NCI-H748 treated with DMSO at 0.1 percent for 48 hours (cell line): ENCODE measurements around the gene C1orf116.
A peak's percentile ranks its signal among the peaks of the same experiment; 100 is the strongest.

Experiments
- DNase-seq: peaks from one replicate; lab custom pipeline; 2025; lab: John Stamatoyannopoulos, UW

Gene C1orf116

GRCh38 chr1:207019661-207020060, 12.9 kb downstream of the C1orf116 start:
- DNase-seq: no peak

- no peak for DNase-seq
Measured at GRCh38 chr1:207019161-207019560, 13.4 kb downstream of the C1orf116 start.

GRCh38 chr1:207018707-207019106, 13.8 kb downstream of the C1orf116 start:
- no peak for DNase-seq

GRCh38 chr1:207017615-207018559, 14.7 kb downstream of the C1orf116 start:
- no peak for DNase-seq

- DNase-seq: no peak
Measured at GRCh38 chr1:207015791-207016190, 16.8 kb downstream of the C1orf116 start.

GRCh38 chr1:207014728-207015127, 17.8 kb downstream of the C1orf116 start:
- no peak for DNase-seq

GRCh38 chr1:207013321-207014085, 19.1 kb downstream of the C1orf116 start:
- DNase-seq: no peak

GRCh38 chr1:207010726-207011125, 21.8 kb downstream of the C1orf116 start:
- no peak for DNase-seq

GRCh38 chr1:207009945-207010344, 22.6 kb downstream of the C1orf116 start:
- DNase-seq: no peak

- no peak for DNase-seq
Measured at GRCh38 chr1:207009182-207009850, 23.2 kb downstream of the C1orf116 start.

GRCh38 chr1:207007352-207008033, 25.1 kb downstream of the C1orf116 start:
- DNase-seq: no peak

GRCh38 chr1:207006914-207007313, 25.6 kb downstream of the C1orf116 start:
- DNase-seq: no peak

- no peak for DNase-seq
Measured at GRCh38 chr1:207006083-207006482, 26.5 kb downstream of the C1orf116 start.

- DNase-seq: peak; percentile 4
Measured at GRCh38 chr1:207004931-207005830, 27.4 kb downstream of the C1orf116 start.

- no peak for DNase-seq
Measured at GRCh38 chr1:207003210-207003609, 29.3 kb downstream of the C1orf116 start.

GRCh38 chr1:207002724-207003146, 29.8 kb downstream of the C1orf116 start:
- no peak for DNase-seq

GRCh38 chr1:207001492-207002245, 30.9 kb downstream of the C1orf116 start:
- no peak for DNase-seq

- DNase-seq: no peak
Measured at GRCh38 chr1:207000651-207001291, 31.8 kb downstream of the C1orf116 start.

- no peak for DNase-seq
Measured at GRCh38 chr1:206998816-206999215, 33.7 kb downstream of the C1orf116 start.
